Endothelial cell of umbilical vein (primary cell): ENCODE measurements around the gene DAZAP1. TPM values are rescaled to one million over a fixed set of nuclear protein-coding genes. Genes with fewer than 3 reads are reported as not detected.

Experiments
- BruUV-seq: library from RNA; stranded (reverse); fragments of 400-500 nt; replicated peaks from 2 replicates; lab custom pipeline; 2021; lab: Mats Ljungman, UMichigan
- CTCF ChIA-PET: fragments of 300-600, 350-600 bp; sonication (Branson Sonifier 250); formaldehyde crosslinking; loops from one replicate; lab custom pipeline; 2021; ENCODE audit warnings: antibody characterized with exemption, inconsistent platforms; lab: Charles Lee
- POLR2A ChIA-PET: fragments of 300-600, 350-600 bp; sonication (Branson Sonifier 250); formaldehyde crosslinking; loops from one replicate; lab custom pipeline; 2021; ENCODE audit warnings: antibody characterized with exemption, inconsistent platforms; lab: Charles Lee
- DNase-seq: peaks from one replicate; pipeline ENCODE4 v3.0.0-alpha.2; 2011; ENCODE audit warnings: low read depth, low spot score
- FAIRE-seq: peaks from 2 replicates; lab custom pipeline; 2011; peaks lifted over from hg19 to GRCh38; lab: Jason Lieb, UNC
- H2AFZ ChIP-seq: 2 replicates; pipeline ENCODE4 v1.6.0; 2012; ENCODE audit warnings: low read depth, low read length, control low read depth, inconsistent platforms
- H3K27ac ChIP-seq: 2 replicates; pipeline ENCODE4 v1.5.1; 2011; ENCODE audit warnings: low read depth, mild to moderate bottlenecking, control low read depth, low read length, moderate library complexity; ENCODE audit not compliant: insufficient read depth
- H3K27me3 ChIP-seq, 2 experiments: 2 replicates each; pipeline versions ENCODE4 v1.6.0 to v1.6.1; 2011; ENCODE audit warnings: low read length in 2 of 2, mixed read lengths in 1 of 2; ENCODE audit not compliant: control insufficient read depth in 2 of 2, insufficient read depth in 2 of 2
- H3K36me3 ChIP-seq, 2 experiments: 2 replicates in 1 of 2; 3 replicates in 1 of 2; pipeline ENCODE4 v1.5.1; 2011; ENCODE audit warnings: low read length in 2 of 2, mild to moderate bottlenecking in 1 of 2, moderate library complexity in 1 of 2; ENCODE audit not compliant: control insufficient read depth in 2 of 2, insufficient read depth in 2 of 2; ENCODE audit errors: extremely low read depth in 1 of 2
- H3K4me1 ChIP-seq: 3 replicates; pipeline ENCODE4 v1.5.1; 2011; ENCODE audit warnings: mild to moderate bottlenecking, low read length; ENCODE audit not compliant: control insufficient read depth, insufficient read depth; ENCODE audit errors: extremely low read depth
- H3K4me2 ChIP-seq: 2 replicates; pipeline ENCODE4 v1.6.1; 2011; ENCODE audit warnings: low read length, control low read depth, mixed read lengths; ENCODE audit not compliant: insufficient read depth
- H3K4me3 ChIP-seq, 3 experiments: fragments of 200-600 bp in 1 of 3; sonication (generic), shearing (Covaris generic) in 1 of 3; replicated peaks in 1 of 3; 2 replicates each; pipeline ENCODE4 v1.5.1; 2011 to 2016; ENCODE audit warnings: control low read depth in 3 of 3, low read length in 3 of 3, mild to moderate bottlenecking in 2 of 3, inconsistent platforms in 1 of 3, low read depth in 1 of 3, moderate library complexity in 1 of 3; ENCODE audit not compliant: insufficient read depth in 1 of 3
- H3K79me2 ChIP-seq: 2 replicates; pipeline ENCODE4 v1.6.0; 2012; ENCODE audit warnings: low read length, inconsistent platforms; ENCODE audit not compliant: control insufficient read depth, insufficient read depth
- H3K9ac ChIP-seq: replicated peaks from 2 replicates; pipeline ENCODE3; 2011; ENCODE audit warnings: low read length, control low read depth; ENCODE audit not compliant: insufficient read depth; ENCODE audit errors: extremely low read depth
- H3K9me1 ChIP-seq: replicated peaks from 3 replicates; pipeline ENCODE4 v1.6.0; 2011; ENCODE audit warnings: mild to moderate bottlenecking, low read length; ENCODE audit not compliant: control insufficient read depth, insufficient read depth; ENCODE audit errors: extremely low read depth
- H3K9me3 ChIP-seq: replicated peaks from 2 replicates; pipeline ENCODE4 v1.5.1; 2012; ENCODE audit warnings: low read length, inconsistent platforms; ENCODE audit not compliant: control insufficient read depth, insufficient read depth
- H4K20me1 ChIP-seq: replicated peaks from 2 replicates; pipeline ENCODE3; 2011; ENCODE audit warnings: mild to moderate bottlenecking, low read length; ENCODE audit not compliant: control insufficient read depth, insufficient read depth; ENCODE audit errors: extremely low read depth
- CTCF ChIP-seq, 2 donors: IDR thresholded peaks; 1 replicate in 1 of 2; 2 replicates in 1 of 2; pipeline ENCODE4 v1.5.1; 2011; ENCODE audit warnings: low read length in 2 of 2, mild to moderate bottlenecking in 2 of 2, moderate library complexity in 2 of 2, control low read depth in 1 of 2, inconsistent platforms in 1 of 2, low read depth in 1 of 2; ENCODE audit not compliant: insufficient read depth in 1 of 2; ENCODE audit errors: extremely low read depth in 1 of 2
- EZH2 ChIP-seq: IDR thresholded peaks from 2 replicates; pipeline ENCODE4 v1.6.1; 2012; ENCODE audit warnings: borderline replicate concordance, low read depth, mild to moderate bottlenecking, moderate library complexity, low read length, inconsistent platforms; ENCODE audit not compliant: severe bottlenecking
- FOS ChIP-seq: IDR thresholded peaks from 2 replicates; pipeline ENCODE4 v1.6.1; 2011; ENCODE audit warnings: mild to moderate bottlenecking, low read length, moderate library complexity, borderline replicate concordance; ENCODE audit not compliant: insufficient read depth
- GATA2 ChIP-seq: IDR thresholded peaks from 2 replicates; pipeline ENCODE4 v1.7.0; 2011; ENCODE audit warnings: low read depth, mild to moderate bottlenecking, moderate library complexity, mixed read lengths, low read length; ENCODE audit not compliant: insufficient read length, insufficient read depth
- JUN ChIP-seq: IDR thresholded peaks from 2 replicates; pipeline ENCODE4 v1.6.1; 2011; ENCODE audit warnings: borderline replicate concordance, low read depth; ENCODE audit not compliant: insufficient read length, insufficient read depth
- MAX ChIP-seq: IDR thresholded peaks from 2 replicates; pipeline ENCODE4 v1.6.1; 2011; ENCODE audit not compliant: insufficient read depth, insufficient read length
- MYC ChIP-seq: IDR thresholded peaks from one replicate; pipeline ENCODE4 v1.6.1; 2011; ENCODE audit warnings: mild to moderate bottlenecking, low read depth, low read length
- POLR2A ChIP-seq: IDR thresholded peaks from 2 replicates; pipeline ENCODE4 v1.6.1; 2012; ENCODE audit warnings: low read depth, mild to moderate bottlenecking, control low read depth, low read length
- dilution Hi-C: fragments of 300-500 bp; cut with MboI; formaldehyde crosslinking; loops from one replicate; pipeline ENCODE4 v1.15.0; 2019; ENCODE audit warnings: low sequenced_read_pairs; ENCODE audit not compliant: extremely low pct_ligation_motif_present
- intact Hi-C: fragments of 100-400 bp; cut with micrococcal nuclease; formaldehyde crosslinking; loops from one replicate; pipeline ENCODE4 v1.10.0; 2022
- polyA plus RNA-seq, 4 experiments: library from polyadenylated mRNA; depleted of rRNA in 3 of 4; stranded (reverse) in 3 of 4; unstranded in 1 of 4; fragments of >200 nt; gene quantifications; 2 replicates each; pipeline versions ENCODE4 v1.2.1 to v1.2.3, GENCODE V29; 2011 to 2012; ENCODE audit warnings: missing spikeins in 1 of 4
- total RNA-seq: library from RNA; stranded (reverse); gene quantifications from 2 replicates; pipeline ENCODE4 v1.2.3, GENCODE V29; 2021

Gene DAZAP1
- total and polyA plus RNA-seq, 2 donors (not counting 3 experiments of a cell fraction or from before 2014, with no cell fraction given): 50.1 to 187 TPM

GRCh38 chr19:1447944-1448343 is 40.6 kb downstream of the DAZAP1 start:
- Histone ChIP-seq H2AFZ (no peak overlapping the region), H3K27ac (no peak overlapping the region), H3K4me3 (no peak overlapping the region), H3K9ac (no peak overlapping the region), H3K36me3 (no peaks in the 10 kb centered on the region), H3K9me3 (no peaks in the 10 kb centered on the region), H4K20me1 (no peaks in the 10 kb centered on the region), H3K27me3 (peaks cover 30 to 43% of the 10 kb centered on the region in 2 experiments), H3K79me2 (no peaks in the 10 kb centered on the region), H3K9me1 (no peaks in the 10 kb centered on the region), H3K4me1 (no peaks in the 10 kb centered on the region), H3K4me2 (no peak overlapping the region)
- no TSS peak for BruUV-seq
- POLR2A ChIA-PET: no interaction called here
- dilution Hi-C loops: no loop called here
- TF ChIP-seq MAX: no peak
- no peak for TF ChIP-seq GATA2
- TF ChIP-seq FOS: no peak
- TF ChIP-seq MYC: no peak
- TF ChIP-seq EZH2: no peak
- TF ChIP-seq POLR2A: no peak
- no peak for TF ChIP-seq JUN
- FAIRE-seq (no peak), DNase-seq (no peak)
- CTCF ChIA-PET: no interaction called here
- intact Hi-C loops: no loop called here

- no peak for DNase-seq
- ChIA-PET CTCF (no interaction called here), POLR2A (no interaction called here)
- dilution Hi-C loops (no loop called here), intact Hi-C loops (no loop called here)
- Histone ChIP-seq H3K4me1 (no peaks in the 10 kb centered on the region), H3K27ac (no peak within 1 kb of the TSS), H3K9me1 (no peaks in the 10 kb centered on the region), H3K9me3 (no peaks in the 10 kb centered on the region), H3K4me3 (no peak within 1 kb of the TSS), H3K9ac (no peak within 1 kb of the TSS), H4K20me1 (no peaks in the 10 kb centered on the region), H3K4me2 (no peak within 1 kb of the TSS), H3K36me3 (no peaks in the 10 kb centered on the region), H3K79me2 (no peaks in the 10 kb centered on the region), H3K27me3 (peaks cover 30 to 43% of the 10 kb centered on the region in 2 experiments), H2AFZ (no peak within 1 kb of the TSS)
- BruUV-seq: no TSS peak
- no peak for FAIRE-seq
- TF ChIP-seq CTCF (IDR thresholded peaks at IDR 0.05; ENCODE audit: extremely low read depth in 1 of 2, insufficient read depth in 1 of 2, low read depth in 1 of 2, low read length in 2 of 2): no peak
- TF ChIP-seq FOS: no peak
- no peak for TF ChIP-seq POLR2A
Measured at GRCh38 chr19:1449467-1450442, 42.4 kb downstream of the DAZAP1 start, which contains the start of gene APC2. Gene APC2, plus strand, starts transcription at chr19:1450121. Its CDS starts 2,881 bp downstream, at chr19:1453002.
